Measurements from ENCODE around the gene BRSK2. TPM values are rescaled to one million over a fixed set of nuclear protein-coding genes. Genes with fewer than 3 reads are reported as not detected.

BRSK2 gene
- total and polyA plus RNA-seq, 12 donors, result 0.13 to 2.3 (median 0.44) TPM; not detected in 1

GRCh38 chr11:1440066-1440465 is 50.3 kb downstream of the BRSK2 start:
- Histone ChIP-seq H3K27ac (no peak overlapping the region), H3K4me3 (no peak overlapping the region), H3K9me3 (no peaks in the 10 kb centered on the region), H3K27me3 (peaks cover 0 to 35% (median 4%) of the 10 kb centered on the region in 7 donors), H3K4me1 (peaks cover 4 to 32% (median 19%) of the 10 kb centered on the region in 9 donors), H3K36me3 (no peaks in the 10 kb centered on the region)
- WGBS, 2 donors, result 88 to 89% methylated on average over 10 to 11 of the region's 11 CpGs
- TF ChIP-seq, protein P1, sequence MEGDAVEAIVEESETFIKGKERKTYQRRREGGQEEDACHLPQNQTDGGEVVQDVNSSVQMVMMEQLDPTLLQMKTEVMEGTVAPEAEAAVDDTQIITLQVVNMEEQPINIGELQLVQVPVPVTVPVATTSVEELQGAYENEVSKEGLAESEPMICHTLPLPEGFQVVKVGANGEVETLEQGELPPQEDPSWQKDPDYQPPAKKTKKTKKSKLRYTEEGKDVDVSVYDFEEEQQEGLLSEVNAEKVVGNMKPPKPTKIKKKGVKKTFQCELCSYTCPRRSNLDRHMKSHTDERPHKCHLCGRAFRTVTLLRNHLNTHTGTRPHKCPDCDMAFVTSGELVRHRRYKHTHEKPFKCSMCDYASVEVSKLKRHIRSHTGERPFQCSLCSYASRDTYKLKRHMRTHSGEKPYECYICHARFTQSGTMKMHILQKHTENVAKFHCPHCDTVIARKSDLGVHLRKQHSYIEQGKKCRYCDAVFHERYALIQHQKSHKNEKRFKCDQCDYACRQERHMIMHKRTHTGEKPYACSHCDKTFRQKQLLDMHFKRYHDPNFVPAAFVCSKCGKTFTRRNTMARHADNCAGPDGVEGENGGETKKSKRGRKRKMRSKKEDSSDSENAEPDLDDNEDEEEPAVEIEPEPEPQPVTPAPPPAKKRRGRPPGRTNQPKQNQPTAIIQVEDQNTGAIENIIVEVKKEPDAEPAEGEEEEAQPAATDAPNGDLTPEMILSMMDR (IDR thresholded peaks at IDR 0.05), result no peak
- intact Hi-C loops (cut with DNase I), result no loop called here
- no peak for DNase-seq
- no peak for ATAC-seq

- no peak overlapping the region for H3K27ac ChIP-seq
- H3K4me3 ChIP-seq, result no peak overlapping the region
- WGBS, 2 donors, result 85 to 93% methylated on average over 12 of the region's 12 CpGs
- no peaks in the 10 kb centered on the region for H3K9me3 ChIP-seq
- no peaks in the 10 kb centered on the region for H3K36me3 ChIP-seq
- peaks cover 4 to 32% (median 19%) of the 10 kb centered on the region in 9 donors for H3K4me1 ChIP-seq
- no peak for ATAC-seq
- peaks cover 0 to 35% (median 4%) of the 10 kb centered on the region in 7 donors for H3K27me3 ChIP-seq
- DNase-seq, result no peak
- TF ChIP-seq, protein P1 (IDR thresholded peaks at IDR 0.05), result no peak
- intact Hi-C loops (cut with DNase I), result no loop called here
Observed at GRCh38 chr11:1440496-1440895, 50.8 kb downstream of the BRSK2 start.

DNA sequence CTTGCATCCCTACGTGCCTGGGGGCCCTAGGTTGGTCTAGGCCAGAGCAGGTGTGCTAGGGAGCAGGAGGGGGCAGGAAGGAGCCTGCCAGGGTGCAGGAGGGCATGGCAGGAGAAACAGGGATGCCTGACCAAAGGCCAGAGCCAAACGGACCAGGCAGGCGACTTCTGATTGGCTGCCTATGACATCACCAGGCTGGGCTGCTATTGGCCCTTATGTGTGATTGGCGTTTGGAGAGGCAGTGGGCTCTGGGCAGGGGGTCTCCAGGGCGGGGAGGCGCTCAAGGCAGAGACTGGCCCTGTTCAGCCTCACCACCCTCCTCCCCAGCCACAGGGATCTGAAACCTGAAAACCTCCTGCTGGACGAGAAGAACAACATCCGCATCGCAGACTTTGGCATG is 52.4 kb downstream of the BRSK2 start:
- no peak for ATAC-seq
- H3K27ac ChIP-seq, result no peak overlapping the region
- peaks cover 0 to 23% (median 0%) of the 10 kb centered on the region in 7 donors for H3K27me3 ChIP-seq
- H3K36me3 ChIP-seq, result no peaks in the 10 kb centered on the region
- H3K9me3 ChIP-seq, result no peaks in the 10 kb centered on the region
- H3K4me3 ChIP-seq, result no peak overlapping the region
- intact Hi-C loops (cut with DNase I), result no loop called here
- DNase-seq, result no peak
- WGBS, 2 donors, result 29 to 36% methylated on average over 9 of the region's 9 CpGs
- peaks cover 0 to 21% (median 18%) of the 10 kb centered on the region in 9 donors for H3K4me1 ChIP-seq
- TF ChIP-seq, protein P1 (IDR thresholded peaks at IDR 0.05), result no peak

DNA sequence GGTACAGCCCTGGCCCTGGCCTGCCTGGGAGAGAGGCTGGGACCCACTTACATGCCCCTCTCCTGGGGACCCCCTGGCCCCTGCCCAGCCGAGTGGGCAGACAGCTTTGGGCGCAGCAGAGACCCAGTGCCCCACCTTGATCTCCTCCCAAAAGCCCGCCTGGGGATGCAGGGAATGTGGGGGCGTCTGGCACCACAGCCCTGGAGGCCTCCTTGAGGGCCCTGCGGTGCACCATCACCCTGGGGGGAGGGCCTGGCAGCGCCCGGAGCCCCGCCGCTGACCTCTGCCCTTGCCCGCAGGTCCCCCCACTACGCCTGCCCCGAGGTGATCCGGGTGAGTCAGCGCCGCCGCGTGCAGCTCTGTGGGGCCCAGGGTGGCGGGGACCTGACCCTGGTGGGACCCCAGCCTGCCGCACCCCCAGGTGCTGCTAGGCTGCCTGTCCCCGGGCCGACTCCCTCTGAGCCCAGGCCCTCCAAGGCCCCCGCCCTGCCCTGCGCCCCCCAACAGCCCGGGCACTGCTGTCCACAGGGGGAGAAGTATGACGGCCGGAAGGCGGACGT is 53.2 kb downstream of the BRSK2 start:
- H3K9me3 ChIP-seq, result no peaks in the 10 kb centered on the region
- ATAC-seq, result no peak
- intact Hi-C loops (cut with DNase I), result no loop called here
- H3K27ac ChIP-seq, result no peak overlapping the region
- DNase-seq, result no peak
- WGBS, 2 donors, result 82 to 83% methylated on average over 24 to 28 of the region's 28 CpGs
- TF ChIP-seq, protein P1 (IDR thresholded peaks at IDR 0.05), result no peak
- no peak overlapping the region for H3K4me3 ChIP-seq
- H3K27me3 ChIP-seq, result peaks cover 0 to 23% (median 0%) of the 10 kb centered on the region in 7 donors
- H3K36me3 ChIP-seq, result no peaks in the 10 kb centered on the region
- H3K4me1 ChIP-seq, result peaks cover 0 to 14% (median 11%) of the 10 kb centered on the region in 9 donors

Data from heart right ventricle (tissue), 16 donors.